PC-9 (cell line): ENCODE data around the gene ARHGAP44.

Source experiments
- EZH2 ChIP-seq: fragments of 200-600 bp; sonication (generic); IDR thresholded peaks from 2 replicates; pipeline ENCODE4 v1.8.0; 2017; ENCODE audit warnings: antibody characterized with exemption, low read depth
- TF ChIP-seq, protein P1 (sequence below): fragments of 200-600 bp; sonication (generic); conservative IDR thresholded peaks from 2 replicates; pipeline ENCODE4 v1.6.1; 2017; ENCODE audit warnings: mixed run types, antibody characterized with exemption, mild to moderate bottlenecking, moderate library complexity

DNA sequence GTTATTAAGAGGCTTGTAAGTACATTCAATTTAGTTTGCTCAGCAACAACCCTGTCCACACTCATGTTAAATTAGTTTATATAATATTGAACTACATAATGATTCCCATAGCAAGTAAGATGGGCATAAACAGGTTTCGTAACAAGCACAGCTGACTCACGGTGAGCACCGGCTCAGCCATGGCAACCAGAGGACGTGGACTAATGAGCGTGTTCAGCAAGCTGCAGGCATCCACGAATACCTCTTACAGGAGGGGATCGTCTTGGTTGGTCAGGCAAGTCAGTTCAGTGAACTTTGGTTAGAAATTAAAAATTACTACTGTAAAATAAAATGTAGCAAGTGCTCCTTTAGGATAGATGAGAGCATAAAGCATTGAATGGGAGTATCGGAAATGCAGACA lies 170.1 kb downstream of the ARHGAP44 start:
- TF ChIP-seq, protein P1, sequence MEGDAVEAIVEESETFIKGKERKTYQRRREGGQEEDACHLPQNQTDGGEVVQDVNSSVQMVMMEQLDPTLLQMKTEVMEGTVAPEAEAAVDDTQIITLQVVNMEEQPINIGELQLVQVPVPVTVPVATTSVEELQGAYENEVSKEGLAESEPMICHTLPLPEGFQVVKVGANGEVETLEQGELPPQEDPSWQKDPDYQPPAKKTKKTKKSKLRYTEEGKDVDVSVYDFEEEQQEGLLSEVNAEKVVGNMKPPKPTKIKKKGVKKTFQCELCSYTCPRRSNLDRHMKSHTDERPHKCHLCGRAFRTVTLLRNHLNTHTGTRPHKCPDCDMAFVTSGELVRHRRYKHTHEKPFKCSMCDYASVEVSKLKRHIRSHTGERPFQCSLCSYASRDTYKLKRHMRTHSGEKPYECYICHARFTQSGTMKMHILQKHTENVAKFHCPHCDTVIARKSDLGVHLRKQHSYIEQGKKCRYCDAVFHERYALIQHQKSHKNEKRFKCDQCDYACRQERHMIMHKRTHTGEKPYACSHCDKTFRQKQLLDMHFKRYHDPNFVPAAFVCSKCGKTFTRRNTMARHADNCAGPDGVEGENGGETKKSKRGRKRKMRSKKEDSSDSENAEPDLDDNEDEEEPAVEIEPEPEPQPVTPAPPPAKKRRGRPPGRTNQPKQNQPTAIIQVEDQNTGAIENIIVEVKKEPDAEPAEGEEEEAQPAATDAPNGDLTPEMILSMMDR: no peak
- TF ChIP-seq EZH2: no peak
